Ascending aorta (tissue), 2 donors: ENCODE measurements around the gene NUDT3. TPM values are rescaled to one million over a fixed set of nuclear protein-coding genes. Genes with fewer than 3 reads are reported as not detected.
"Not testable (repeated sequence)": the region's sequence is repeated elsewhere in the genome, so short reads cannot be mapped to it uniquely, and the experiment has no call there.

ENCODE experiments used
- DNase-seq, 2 donors: peaks; one replicate each; pipeline ENCODE4 v3.0.0-alpha.2; 2019; ENCODE audit warnings: low spot score in 2 of 2
- H3K27ac ChIP-seq, 2 donors: fragments of 200-600 bp; sonication (generic); one replicate each; pipeline ENCODE4 v1.5.1; 2016 to 2017; ENCODE audit warnings: mild to moderate bottlenecking in 1 of 2
- H3K27me3 ChIP-seq: fragments of 200-600 bp; sonication (generic); one replicate; pipeline ENCODE4 v1.5.1; 2017
- H3K36me3 ChIP-seq, 2 donors: fragments of 200-600 bp; sonication (generic); one replicate each; pipeline ENCODE4 v1.5.1; 2016
- H3K4me1 ChIP-seq, 2 donors: fragments of 200-600 bp; sonication (generic); one replicate each; pipeline ENCODE4 v1.5.1; 2016 to 2017; ENCODE audit warnings: mild to moderate bottlenecking in 1 of 2
- H3K4me3 ChIP-seq, 2 donors: fragments of 200-600 bp; sonication (generic); one replicate each; pipeline ENCODE4 v1.5.1; 2016 to 2017; ENCODE audit warnings: mild to moderate bottlenecking in 1 of 2
- H3K9me3 ChIP-seq, 2 donors: fragments of 200-600 bp; sonication (generic); one replicate each; pipeline ENCODE4 v1.5.1; 2016
- CTCF ChIP-seq, 3 experiments: fragments of 200-600 bp in 2 of 3; fragments of 450-650 bp in 1 of 3; sonication (generic) in 2 of 3; IDR thresholded peaks; one replicate each; pipeline ENCODE4 v1.5.1; 2016 to 2019; ENCODE audit warnings: antibody characterized with exemption in 3 of 3, mild to moderate bottlenecking in 1 of 3, moderate library complexity in 1 of 3
- intact Hi-C: fragments of 100-400 bp; cut with DNase I; formaldehyde crosslinking; loops from one replicate; pipeline ENCODE4 v1.15.1; 2023
- total RNA-seq: library from RNA; depleted of rRNA; stranded (reverse); fragments of >200 nt; gene quantifications from one replicate; pipeline ENCODE4 v1.1.0, GENCODE V29; 2016

NUDT3 gene
- total RNA-seq, 1 donor from 2014 or later = 18.8 TPM

- intact Hi-C loops = loop anchor here (2.0 to 10.0 kb wide), 4 partner anchors 53 to 1477 kb away; partner anchors contain the start of gene SNRPC
- peak overlapping the region; percentile 81 to 86 for H3K27ac ChIP-seq
- no peak for TF ChIP-seq CTCF (IDR thresholded peaks at IDR 0.05)
- peak overlapping the region in 1 of 2 donors; percentile 73 for H3K4me3 ChIP-seq
- H3K4me1 ChIP-seq = peaks cover 7 to 26% of the 10 kb centered on the region in 2 donors
- H3K9me3 ChIP-seq = no peaks in the 10 kb centered on the region
- no peaks in the 10 kb centered on the region for H3K27me3 ChIP-seq
- DNase-seq = peak in 1 of 2 donors; percentile 65
- H3K36me3 ChIP-seq = no peaks in the 10 kb centered on the region
Measured at GRCh38 chr6:34247481-34248197, 144.8 kb downstream of the NUDT3 start.

GRCh38 chr6:34246563-34247391 is 145.7 kb downstream of the NUDT3 start:
- Histone ChIP-seq H3K9me3 (no peaks in the 10 kb centered on the region), H3K27ac (peak overlapping the region; percentile 28 to 81), H3K4me1 (peaks cover 7 to 26% of the 10 kb centered on the region in 2 donors), H3K27me3 (no peaks in the 10 kb centered on the region), H3K4me3 (no peak overlapping the region), H3K36me3 (peaks cover 0 to 2% of the 10 kb centered on the region in 2 donors)
- TF ChIP-seq CTCF (IDR thresholded peaks at IDR 0.05) = peak in 1 of 3 experiments; percentile 35
- intact Hi-C loops = loop anchor here (10.0 kb wide), 2 partner anchors 508 to 1478 kb away; partner anchors contain the start of gene SNRPC
- DNase-seq = peak in 1 of 2 donors; percentile 57

GRCh38 chr6:34246249-34246562 is 146.3 kb downstream of the NUDT3 start:
- no peak overlapping the region for H3K27ac ChIP-seq
- no peak overlapping the region for H3K4me3 ChIP-seq
- H3K4me1 ChIP-seq = peaks cover 7 to 26% of the 10 kb centered on the region in 2 donors
- TF ChIP-seq CTCF (IDR thresholded peaks at IDR 0.05) = no peak
- DNase-seq = peak in 1 of 2 donors; percentile 63
- no peaks in the 10 kb centered on the region for H3K9me3 ChIP-seq
- H3K36me3 ChIP-seq = peaks cover 0 to 6% of the 10 kb centered on the region in 2 donors
- intact Hi-C loops = loop anchor here (10.0 kb wide), 2 partner anchors 509 to 1479 kb away; partner anchors contain the start of gene SNRPC
- H3K27me3 ChIP-seq = no peaks in the 10 kb centered on the region

- not testable (repeated sequence) for H3K36me3 ChIP-seq, H3K27me3 ChIP-seq, H3K9me3 ChIP-seq, H3K4me3 ChIP-seq
- DNase-seq = peak in 1 of 2 donors; percentile 44
- intact Hi-C loops = loop anchor here (10.0 kb wide), 2 partner anchors 509 to 1479 kb away; partner anchors contain the start of gene SNRPC
- Histone ChIP-seq H3K27ac (peak overlapping the region in 1 of 2 donors; percentile 9), H3K4me1 (peaks cover 7 to 26% of the 10 kb centered on the region in 2 donors)
Measured at GRCh38 chr6:34245761-34246140, 146.7 kb downstream of the NUDT3 start.

- H3K9me3 ChIP-seq, H3K36me3 ChIP-seq, H3K27me3 ChIP-seq, H3K4me3 ChIP-seq: not testable (repeated sequence)
- DNase-seq = peak in 1 of 2 donors; percentile 59
- Histone ChIP-seq H3K4me1 (peaks cover 7 to 26% of the 10 kb centered on the region in 2 donors), H3K27ac (peak overlapping the region; percentile 9 to 77)
- intact Hi-C loops = loop anchor here (10.0 kb wide), 2 partner anchors 510 to 1480 kb away; partner anchors contain the start of gene SNRPC
Measured at GRCh38 chr6:34245032-34245760, 147.3 kb downstream of the NUDT3 start.
